DND-41 (cell line): ENCODE measurements around the gene RECK.

ENCODE experiments used
- ATAC-seq: fragments of 200-7000 bp; cut with Tn5 transposase; 3 replicates; pipeline ENCODE4 v1.9.1; 2021; ENCODE audit warnings: low read depth; ENCODE audit not compliant: insufficient read depth
- DNase-seq: peaks from one replicate; pipeline ENCODE4 v3.0.0-alpha.2; 2020
- H2AFZ ChIP-seq: 2 replicates; pipeline ENCODE4 v1.6.0; 2012; ENCODE audit warnings: low read depth, low read length
- H3K27ac ChIP-seq: 2 replicates; pipeline ENCODE4 v1.5.1; 2012; ENCODE audit warnings: low read length, inconsistent platforms
- H3K27me3 ChIP-seq: fragments of 200-600 bp; sonication (generic); 2 replicates; pipeline ENCODE4 v1.6.0; 2012; ENCODE audit warnings: low read length, mild to moderate bottlenecking, inconsistent platforms; ENCODE audit not compliant: insufficient read depth, poor library complexity
- H3K36me3 ChIP-seq: 2 replicates; pipeline ENCODE4 v1.5.1; 2012; ENCODE audit warnings: low read length, inconsistent platforms; ENCODE audit not compliant: insufficient read depth
- H3K4me1 ChIP-seq: 2 replicates; pipeline ENCODE4 v1.5.1; 2012; ENCODE audit warnings: mild to moderate bottlenecking, low read length; ENCODE audit not compliant: insufficient read depth
- H3K4me2 ChIP-seq: 2 replicates; pipeline ENCODE4 v1.6.0; 2012; ENCODE audit warnings: mild to moderate bottlenecking, moderate library complexity, low read length, inconsistent platforms; ENCODE audit not compliant: insufficient read depth
- H3K4me3 ChIP-seq, 2 experiments: fragments of 200-600 bp in 1 of 2; shearing (Covaris generic) in 1 of 2; 2 replicates each; pipeline ENCODE4 v1.5.1; 2012 to 2016; ENCODE audit warnings: inconsistent platforms in 2 of 2, low read length in 2 of 2, mild to moderate bottlenecking in 2 of 2, low read depth in 1 of 2, moderate library complexity in 1 of 2
- H3K79me2 ChIP-seq: 2 replicates; pipeline ENCODE4 v1.6.0; 2012; ENCODE audit warnings: low read length, inconsistent platforms; ENCODE audit not compliant: insufficient read depth
- H3K9ac ChIP-seq: 2 replicates; pipeline ENCODE4 v1.6.0; 2012; ENCODE audit warnings: low read depth, mild to moderate bottlenecking, inconsistent platforms, low read length, moderate library complexity
- H3K9me3 ChIP-seq: 2 replicates; pipeline ENCODE4 v1.5.1; 2012; ENCODE audit warnings: low read length, moderate library complexity, mild to moderate bottlenecking, inconsistent platforms; ENCODE audit not compliant: insufficient read depth, severe bottlenecking
- H4K20me1 ChIP-seq: 2 replicates; pipeline ENCODE4 v1.6.0; 2012; ENCODE audit warnings: low read length; ENCODE audit not compliant: insufficient read depth
- EZH2 ChIP-seq: IDR thresholded peaks from 3 replicates; pipeline ENCODE4 v1.6.1; 2012; ENCODE audit warnings: borderline replicate concordance, low read depth, mild to moderate bottlenecking, moderate library complexity, low read length, inconsistent platforms; ENCODE audit not compliant: severe bottlenecking
- TF ChIP-seq, protein P1 (sequence below): IDR thresholded peaks from 2 replicates; pipeline ENCODE4 v1.5.1; 2012; ENCODE audit warnings: borderline replicate concordance, low read length, moderate library complexity, mild to moderate bottlenecking; ENCODE audit not compliant: poor library complexity, severe bottlenecking; ENCODE audit errors: extremely low read depth

Gene RECK

DNA sequence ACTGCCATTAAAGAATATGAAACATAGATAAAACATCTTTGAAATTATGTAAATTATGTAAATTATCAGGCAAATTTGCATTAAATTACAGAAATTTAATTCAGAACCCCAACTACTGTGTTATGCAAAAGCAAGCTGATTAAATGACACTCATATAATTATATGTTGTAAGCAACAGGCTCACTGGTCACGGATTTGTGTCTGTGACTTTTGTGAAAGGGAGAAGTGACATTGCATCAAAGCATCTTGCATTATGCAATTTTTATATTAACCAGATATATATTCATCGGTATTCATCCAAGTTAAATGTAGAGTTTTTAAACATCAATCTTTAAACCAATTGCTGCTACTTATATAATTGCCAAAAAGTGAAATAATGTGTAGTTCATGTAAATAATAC is 86.8 kb downstream of the RECK start:
- Histone ChIP-seq H3K36me3 (no peaks in the 10 kb centered on the region), H3K4me2 (no peak overlapping the region), H3K4me1 (no peaks in the 10 kb centered on the region), H4K20me1 (no peaks in the 10 kb centered on the region), H3K4me3 (no peak overlapping the region), H2AFZ (no peak overlapping the region), H3K27me3 (no peaks in the 10 kb centered on the region), H3K9me3 (no peaks in the 10 kb centered on the region), H3K9ac (no peak overlapping the region), H3K79me2 (no peaks in the 10 kb centered on the region), H3K27ac (no peak overlapping the region)
- no peak for DNase-seq
- TF ChIP-seq, protein P1, sequence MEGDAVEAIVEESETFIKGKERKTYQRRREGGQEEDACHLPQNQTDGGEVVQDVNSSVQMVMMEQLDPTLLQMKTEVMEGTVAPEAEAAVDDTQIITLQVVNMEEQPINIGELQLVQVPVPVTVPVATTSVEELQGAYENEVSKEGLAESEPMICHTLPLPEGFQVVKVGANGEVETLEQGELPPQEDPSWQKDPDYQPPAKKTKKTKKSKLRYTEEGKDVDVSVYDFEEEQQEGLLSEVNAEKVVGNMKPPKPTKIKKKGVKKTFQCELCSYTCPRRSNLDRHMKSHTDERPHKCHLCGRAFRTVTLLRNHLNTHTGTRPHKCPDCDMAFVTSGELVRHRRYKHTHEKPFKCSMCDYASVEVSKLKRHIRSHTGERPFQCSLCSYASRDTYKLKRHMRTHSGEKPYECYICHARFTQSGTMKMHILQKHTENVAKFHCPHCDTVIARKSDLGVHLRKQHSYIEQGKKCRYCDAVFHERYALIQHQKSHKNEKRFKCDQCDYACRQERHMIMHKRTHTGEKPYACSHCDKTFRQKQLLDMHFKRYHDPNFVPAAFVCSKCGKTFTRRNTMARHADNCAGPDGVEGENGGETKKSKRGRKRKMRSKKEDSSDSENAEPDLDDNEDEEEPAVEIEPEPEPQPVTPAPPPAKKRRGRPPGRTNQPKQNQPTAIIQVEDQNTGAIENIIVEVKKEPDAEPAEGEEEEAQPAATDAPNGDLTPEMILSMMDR = no peak
- no peak for TF ChIP-seq EZH2
- no peak for ATAC-seq

DNA sequence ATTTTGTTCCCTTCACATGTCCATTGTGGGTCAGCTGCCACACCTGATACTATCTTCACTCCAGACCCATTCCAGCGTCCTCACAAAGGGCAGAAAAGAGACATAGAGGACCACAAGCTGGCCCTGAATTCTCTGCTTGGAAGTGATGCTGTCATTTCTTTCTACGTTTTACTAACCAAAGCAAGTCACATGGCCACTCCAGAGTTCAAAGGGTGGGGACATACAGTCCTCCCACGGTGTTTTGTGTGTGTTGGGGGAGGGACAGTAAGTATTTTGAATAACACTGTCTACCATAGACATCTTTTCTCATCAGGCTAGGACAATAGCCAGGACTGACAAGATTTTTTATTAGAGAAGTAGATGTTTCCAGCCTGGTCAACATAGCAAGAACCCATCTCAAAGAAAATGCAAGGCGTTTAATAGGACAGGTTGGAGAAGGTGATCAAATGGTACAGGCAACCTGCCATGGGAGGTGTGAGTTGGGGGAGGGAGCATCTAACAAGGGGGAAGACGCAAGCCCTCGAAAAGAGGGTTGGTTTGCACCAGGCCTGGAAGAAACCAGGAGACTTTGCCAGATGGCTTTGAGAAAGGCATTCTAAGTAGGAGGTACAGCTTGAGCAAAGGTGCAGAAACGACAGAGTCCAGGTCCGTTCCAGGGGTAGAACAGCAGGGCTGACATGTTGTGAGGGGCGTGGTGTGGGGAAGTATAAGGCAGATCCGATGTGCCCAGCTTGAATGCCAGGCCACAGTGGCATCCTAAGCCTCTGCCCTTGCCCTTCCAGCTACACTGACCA is 88.5 kb downstream of the RECK start:
- no peaks in the 10 kb centered on the region for H3K27me3 ChIP-seq
- no peak overlapping the region for H3K9ac ChIP-seq
- no peaks in the 10 kb centered on the region for H3K36me3 ChIP-seq
- no peaks in the 10 kb centered on the region for H3K9me3 ChIP-seq
- no peak overlapping the region for H3K4me3 ChIP-seq
- no peak for ATAC-seq
- TF ChIP-seq EZH2 = no peak
- TF ChIP-seq, protein P1 = no peak
- H3K4me2 ChIP-seq = no peak overlapping the region
- H4K20me1 ChIP-seq = no peaks in the 10 kb centered on the region
- H3K79me2 ChIP-seq = no peaks in the 10 kb centered on the region
- H3K4me1 ChIP-seq = no peaks in the 10 kb centered on the region
- no peak overlapping the region for H2AFZ ChIP-seq
- no peak overlapping the region for H3K27ac ChIP-seq
- no peak for DNase-seq

DNA sequence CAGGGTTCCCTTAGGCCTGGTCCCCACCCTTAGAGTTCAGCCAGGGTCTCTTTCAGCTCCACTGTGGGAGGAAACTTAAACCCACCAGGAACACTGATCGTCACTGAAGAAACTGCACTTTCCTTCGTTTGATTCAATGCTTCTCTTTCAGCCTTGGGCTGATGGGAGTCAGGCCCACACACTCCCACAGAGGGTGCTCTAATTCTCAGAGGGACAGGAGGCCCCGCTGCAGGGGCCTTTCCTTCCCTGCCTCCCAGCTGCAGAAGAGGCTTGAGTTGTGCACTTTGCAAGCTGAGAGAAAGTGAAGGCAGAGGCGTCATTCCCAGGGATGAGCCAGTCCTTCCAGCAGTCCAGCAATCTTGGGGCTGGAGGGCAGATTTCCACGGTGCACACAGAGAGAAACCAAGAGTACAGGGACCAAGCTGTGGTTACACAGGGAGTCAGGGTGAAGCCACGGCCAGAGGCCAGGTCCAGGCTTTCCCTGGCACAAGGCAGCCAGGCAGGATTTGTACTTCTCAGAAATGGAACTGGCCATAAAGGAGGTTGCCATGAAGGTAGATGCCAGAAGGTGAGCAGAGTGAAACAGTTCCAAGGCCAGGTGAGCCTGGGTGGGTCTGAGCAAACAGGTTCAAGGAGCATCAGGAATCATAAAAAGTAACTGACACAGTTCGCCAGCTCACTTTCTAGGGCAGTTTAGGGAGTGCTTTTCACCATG is 89.5 kb downstream of the RECK start:
- H3K4me1 ChIP-seq = no peaks in the 10 kb centered on the region
- no peak for ATAC-seq
- no peak overlapping the region for H3K9ac ChIP-seq
- no peaks in the 10 kb centered on the region for H3K79me2 ChIP-seq
- no peak for DNase-seq
- no peaks in the 10 kb centered on the region for H3K27me3 ChIP-seq
- no peak overlapping the region for H2AFZ ChIP-seq
- no peak for TF ChIP-seq EZH2
- TF ChIP-seq, protein P1 = no peak
- no peaks in the 10 kb centered on the region for H3K36me3 ChIP-seq
- H3K9me3 ChIP-seq = no peaks in the 10 kb centered on the region
- no peak overlapping the region for H3K4me2 ChIP-seq
- H4K20me1 ChIP-seq = no peaks in the 10 kb centered on the region
- H3K27ac ChIP-seq = no peak overlapping the region
- no peak overlapping the region for H3K4me3 ChIP-seq
